GM19324 (cell line): ENCODE data around the gene AQP9.
"Not testable (repeated sequence)": the region's sequence is repeated elsewhere in the genome, so short reads cannot be mapped to it uniquely, and the experiment has no call there.

Experiments used
- ATAC-seq: cut with Tn5 transposase; IDR thresholded peaks from one replicate; pipeline ENCODE4 v1.9.1; 2021; ENCODE audit warnings: mild to moderate bottlenecking, moderate library complexity; ENCODE audit not compliant: unreplicated experiment, low FRiP score

The AQP9 gene

DNA sequence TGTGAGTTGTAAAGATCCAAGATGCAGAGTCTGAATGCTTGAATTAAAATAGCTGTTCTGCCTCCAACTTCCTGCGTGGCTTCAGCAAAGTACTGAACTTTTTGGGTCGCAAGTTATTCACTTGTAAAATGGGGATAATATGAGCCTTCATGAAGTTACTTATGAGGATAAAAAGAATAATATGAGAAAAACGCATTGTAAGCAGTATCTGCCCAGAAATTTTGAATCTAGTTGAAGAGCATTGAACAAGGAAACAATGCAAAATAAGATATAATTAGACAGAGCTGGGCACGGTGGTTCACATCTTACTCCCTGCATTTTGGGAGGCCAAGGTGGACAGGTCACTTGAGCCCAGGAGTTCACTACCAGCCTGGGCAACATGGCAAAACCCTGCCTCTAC is 37.8 kb downstream of the AQP9 start:
- ATAC-seq: no peak

GRCh38 chr15:58178668-58179067 is 40.5 kb downstream of the AQP9 start:
- ATAC-seq: no peak

- ATAC-seq: no peak
Measured at GRCh38 chr15:58179206-58179605, 41.0 kb downstream of the AQP9 start.

DNA sequence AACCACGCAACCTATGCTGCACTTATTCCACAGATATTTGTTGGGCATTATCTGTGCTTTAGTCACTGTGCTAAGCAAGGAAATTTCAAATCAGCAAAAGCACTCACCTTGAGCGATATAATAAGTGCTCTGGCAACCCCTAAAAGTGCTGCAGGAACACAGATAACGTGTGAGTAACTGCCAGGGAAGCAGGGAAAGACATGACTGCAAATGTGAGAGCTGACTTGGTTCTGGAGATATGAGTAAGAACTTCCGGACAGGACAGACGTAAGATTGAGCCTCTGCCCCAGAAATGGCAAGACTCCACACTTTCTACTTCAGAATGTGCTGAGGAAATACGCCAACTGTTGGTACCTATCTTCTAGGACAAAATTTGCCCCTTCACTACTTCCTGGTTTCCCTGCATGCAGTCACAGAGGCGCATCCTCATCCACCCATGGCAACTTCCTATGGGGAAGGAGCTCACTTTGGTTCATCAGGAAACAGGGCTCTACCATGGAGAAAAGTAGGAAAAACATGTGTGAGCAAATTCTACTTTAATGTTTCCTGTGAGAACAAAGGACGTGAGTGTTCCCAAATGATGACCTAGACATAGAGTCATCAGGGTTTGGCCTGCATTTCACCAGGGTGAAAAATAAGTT is 41.7 kb downstream of the AQP9 start:
- no peak for ATAC-seq

DNA sequence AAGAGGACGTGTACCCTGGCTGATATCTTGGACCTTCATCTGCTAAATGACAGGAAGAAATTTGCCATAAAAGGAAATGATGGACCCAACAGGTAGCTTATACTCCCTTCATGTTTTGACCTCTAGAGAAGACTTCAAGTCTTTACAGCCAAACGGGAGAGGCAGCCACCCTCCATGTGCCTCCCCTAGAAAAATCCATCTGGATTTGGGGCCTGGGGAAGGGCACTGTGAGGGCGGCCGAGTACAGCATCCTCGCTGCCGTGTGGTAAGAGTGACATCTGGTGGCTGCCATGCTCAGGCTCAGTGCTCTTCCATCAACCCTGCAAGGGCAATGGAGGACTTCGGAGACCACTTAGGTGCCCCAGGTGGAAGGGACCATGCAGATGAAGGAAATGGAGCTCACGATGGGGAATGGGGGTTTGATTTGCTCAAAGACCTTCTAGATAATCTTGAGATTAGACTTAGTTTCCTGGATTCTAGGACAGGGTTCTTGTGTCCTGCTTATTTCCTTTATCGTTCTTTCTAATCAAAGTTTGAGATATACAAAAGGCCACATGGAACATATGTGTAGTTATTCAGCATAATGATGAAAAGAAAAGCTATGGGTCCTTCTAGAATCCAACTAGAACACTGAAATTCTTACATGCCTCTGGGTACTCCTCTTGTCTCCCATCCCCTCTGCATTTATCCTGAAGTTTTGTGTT is 44.4 kb downstream of the AQP9 start:
- ATAC-seq: peak; percentile 54

GRCh38 chr15:58185439-58185838 is 47.3 kb downstream of the AQP9 start:
- no peak for ATAC-seq

DNA sequence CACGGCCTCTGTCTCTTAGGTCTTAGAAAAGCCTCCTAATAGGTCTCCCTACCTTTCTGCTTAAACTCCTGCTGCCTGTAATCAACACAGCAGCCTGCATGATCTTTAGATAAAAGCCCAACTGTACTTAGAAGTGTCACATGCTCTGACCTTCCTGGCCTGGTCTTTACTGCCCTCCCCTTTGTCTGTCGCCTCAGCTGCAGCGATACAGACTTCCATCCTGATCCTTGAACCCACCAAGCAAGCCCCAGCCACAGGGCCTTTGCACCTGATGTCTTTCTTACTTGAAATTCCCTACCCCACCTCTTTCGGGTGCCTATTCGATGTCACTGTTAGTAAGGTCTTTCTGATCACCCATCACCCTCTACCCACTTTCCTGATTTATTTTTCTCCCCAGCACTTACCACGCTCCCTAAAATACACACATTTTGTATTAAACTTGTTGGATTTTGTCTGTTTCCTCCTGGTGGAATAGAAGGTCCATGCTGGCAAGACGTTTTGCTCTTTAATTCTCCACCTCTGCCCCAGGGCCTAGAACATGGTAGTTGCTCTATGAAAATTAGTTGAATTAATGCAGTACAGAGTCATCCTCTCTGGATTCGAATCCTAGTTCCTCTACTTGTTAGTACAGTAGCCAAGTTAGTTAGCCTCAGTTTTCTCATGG is 51.1 kb downstream of the AQP9 start:
- ATAC-seq: no peak

- no peak for ATAC-seq
Measured at GRCh38 chr15:58190419-58190818, 52.2 kb downstream of the AQP9 start.

DNA sequence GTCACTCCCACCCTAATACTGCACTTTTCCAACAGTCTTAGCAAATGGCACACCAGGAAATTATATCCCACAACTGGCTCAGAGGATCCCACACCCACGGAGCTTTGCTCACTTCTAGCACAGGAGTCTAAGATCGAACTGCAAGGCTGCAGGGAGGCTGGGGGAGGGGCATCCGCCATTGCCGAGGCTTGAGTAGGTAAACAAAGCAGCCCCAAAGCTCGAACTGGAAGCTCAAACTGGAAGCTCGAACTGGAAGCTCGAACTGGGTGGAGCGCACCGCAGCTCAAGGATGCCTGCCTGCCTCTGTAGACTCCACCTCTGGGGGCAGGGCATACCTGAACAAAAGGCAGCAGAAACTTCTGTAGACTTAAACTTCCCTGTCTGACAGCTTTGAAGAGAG is 55.5 kb downstream of the AQP9 start:
- ATAC-seq: not testable (repeated sequence)

GRCh38 chr15:58200739-58201138 is 62.6 kb downstream of the AQP9 start:
- ATAC-seq: no peak

GRCh38 chr15:58201516-58201915 is 63.3 kb downstream of the AQP9 start:
- ATAC-seq: no peak

DNA sequence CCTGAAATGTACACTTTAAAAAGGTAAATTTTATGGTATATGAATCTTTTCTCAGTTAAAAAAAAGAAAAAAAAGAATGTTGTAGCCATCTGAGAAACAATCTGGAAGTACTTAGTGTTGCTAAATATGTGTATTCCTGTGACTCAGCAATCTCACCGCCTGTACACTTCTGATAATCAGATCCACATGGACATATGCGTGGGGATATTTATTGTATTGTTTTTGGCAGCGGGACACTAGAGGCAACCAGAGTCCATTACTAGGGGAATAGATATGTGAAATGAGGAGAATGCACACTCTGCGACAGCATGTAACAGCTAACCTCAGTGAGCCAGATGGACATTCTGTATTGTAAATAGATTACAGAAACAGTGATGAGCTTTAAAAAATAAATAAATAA is 65.4 kb downstream of the AQP9 start:
- ATAC-seq: no peak

- ATAC-seq: no peak
Measured at GRCh38 chr15:58206151-58206550, 68.0 kb downstream of the AQP9 start.

- not testable (repeated sequence) for ATAC-seq
Measured at GRCh38 chr15:58208217-58208616, 70.0 kb downstream of the AQP9 start.

- not testable (repeated sequence) for ATAC-seq
Measured at GRCh38 chr15:58209007-58209481, 70.9 kb downstream of the AQP9 start.

DNA sequence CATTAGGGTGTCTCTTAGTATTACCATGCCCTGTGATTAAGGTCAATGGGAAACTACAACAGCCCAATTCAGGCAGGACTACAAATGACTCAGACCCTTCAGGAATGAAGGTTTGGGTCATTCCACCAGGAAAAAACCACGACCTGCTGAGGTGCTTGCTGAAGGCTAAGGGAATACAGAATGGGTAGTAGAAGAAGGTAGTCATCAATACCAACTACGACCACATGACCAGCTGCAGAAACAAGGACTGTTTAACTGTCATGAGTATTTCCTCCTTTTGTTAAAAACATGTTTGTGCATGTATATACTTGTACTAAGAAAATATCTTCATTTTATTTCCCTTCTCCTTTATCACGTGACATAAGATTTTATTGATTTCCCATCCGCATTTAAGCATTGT is 71.8 kb downstream of the AQP9 start:
- not testable (repeated sequence) for ATAC-seq

DNA sequence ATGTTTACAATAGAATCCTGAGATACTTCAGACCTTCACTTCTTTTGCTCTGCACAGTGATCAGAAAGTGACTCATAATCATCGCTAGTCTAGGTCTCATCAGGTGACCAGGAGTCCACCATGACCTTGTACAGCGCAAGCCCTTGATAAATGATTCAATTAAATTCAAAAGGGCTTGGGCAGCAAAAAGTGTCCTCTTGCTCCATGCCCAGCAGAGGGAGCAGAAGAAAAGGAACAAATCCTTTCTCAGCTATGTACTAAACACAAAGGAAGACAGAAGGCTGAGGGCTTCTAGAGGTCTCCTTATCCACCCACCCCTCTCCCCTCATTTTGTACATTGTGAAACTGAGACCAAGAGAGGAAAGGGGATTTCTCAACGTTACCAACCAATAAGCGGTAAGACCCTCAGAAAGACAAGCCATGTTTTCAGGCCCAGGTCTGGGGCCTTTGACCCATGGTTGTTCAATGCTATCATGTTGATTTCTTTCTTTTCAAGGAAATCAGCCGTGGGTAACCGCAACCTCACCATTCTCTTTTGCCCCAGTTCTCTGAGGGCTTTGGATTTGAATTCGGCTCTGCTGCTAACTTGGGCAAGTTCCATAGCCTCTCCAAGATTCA is 74.8 kb downstream of the AQP9 start:
- ATAC-seq: no peak

- ATAC-seq: no peak
Measured at GRCh38 chr15:58213587-58214338, 75.6 kb downstream of the AQP9 start.

DNA sequence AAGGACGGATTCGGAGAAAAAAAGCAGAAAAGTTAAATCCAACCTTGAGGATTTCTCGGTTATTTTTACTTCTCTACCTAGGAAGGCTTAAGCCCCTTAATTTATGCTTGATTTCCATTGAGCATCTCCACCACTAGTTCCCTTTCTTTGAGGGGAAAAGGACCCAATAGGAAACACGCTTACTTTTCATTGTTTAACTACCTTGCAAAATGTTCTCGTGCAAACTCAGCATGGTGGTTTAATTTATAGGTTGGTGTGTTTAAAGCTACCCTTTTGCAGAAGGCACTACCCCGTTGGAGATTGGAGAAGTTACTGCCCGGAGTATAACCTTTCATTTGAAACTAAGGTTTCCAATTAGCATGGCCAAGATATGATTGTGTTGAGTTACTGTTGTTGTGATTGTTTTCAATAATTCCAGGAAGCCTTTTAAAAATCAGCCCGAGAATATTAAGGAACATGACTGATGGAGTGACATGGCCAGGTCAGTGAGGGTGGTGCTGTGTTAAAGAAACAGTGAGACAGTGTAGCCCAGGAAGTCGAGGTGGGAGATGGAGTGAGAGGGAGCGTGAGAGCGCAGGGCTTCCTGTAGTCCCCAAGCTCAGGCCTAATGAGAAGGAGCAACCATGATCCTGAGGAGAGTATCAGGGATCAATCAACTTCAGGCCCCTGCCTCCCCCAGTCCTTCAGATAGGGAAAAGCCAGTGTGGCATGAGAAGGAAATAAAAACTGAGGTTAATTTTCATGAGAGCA is 76.6 kb downstream of the AQP9 start:
- no peak for ATAC-seq

GRCh38 chr15:58217460-58217859 is 79.3 kb downstream of the AQP9 start:
- ATAC-seq: no peak
